Suprapubic skin (tissue), 3 donors: ENCODE data around the gene GRIP2.

Experiments used
- CTCF ChIP-seq, 2 donors: fragments of 200-600 bp in 1 of 2; fragments of 450-650 bp in 1 of 2; sonication (generic) in 1 of 2; IDR thresholded peaks; one replicate each; pipeline ENCODE4 v1.5.1; 2016 to 2019; ENCODE audit warnings: antibody characterized with exemption in 2 of 2, mild to moderate bottlenecking in 1 of 2, moderate library complexity in 1 of 2
- POLR2A ChIP-seq, 2 donors: fragments of 450-650 bp; IDR thresholded peaks; one replicate each; pipeline ENCODE4 v1.6.1; 2017; ENCODE audit warnings: antibody characterized with exemption in 2 of 2, mild to moderate bottlenecking in 2 of 2, moderate library complexity in 2 of 2

- no peak for TF ChIP-seq CTCF (IDR thresholded peaks at IDR 0.05)
- TF ChIP-seq POLR2A (IDR thresholded peaks at IDR 0.05), result no peak
These were observed 49.3 kb downstream of the GRIP2 start for GRCh38 chr3:14490831-14491230.
